ENCODE data around the gene ZNF581. TPM values are rescaled to one million over a fixed set of nuclear protein-coding genes. Genes with fewer than 3 reads are reported as not detected.

Gene ZNF581
- total RNA-seq, 1 experiment from 2014 or later: 37.5 TPM

DNA sequence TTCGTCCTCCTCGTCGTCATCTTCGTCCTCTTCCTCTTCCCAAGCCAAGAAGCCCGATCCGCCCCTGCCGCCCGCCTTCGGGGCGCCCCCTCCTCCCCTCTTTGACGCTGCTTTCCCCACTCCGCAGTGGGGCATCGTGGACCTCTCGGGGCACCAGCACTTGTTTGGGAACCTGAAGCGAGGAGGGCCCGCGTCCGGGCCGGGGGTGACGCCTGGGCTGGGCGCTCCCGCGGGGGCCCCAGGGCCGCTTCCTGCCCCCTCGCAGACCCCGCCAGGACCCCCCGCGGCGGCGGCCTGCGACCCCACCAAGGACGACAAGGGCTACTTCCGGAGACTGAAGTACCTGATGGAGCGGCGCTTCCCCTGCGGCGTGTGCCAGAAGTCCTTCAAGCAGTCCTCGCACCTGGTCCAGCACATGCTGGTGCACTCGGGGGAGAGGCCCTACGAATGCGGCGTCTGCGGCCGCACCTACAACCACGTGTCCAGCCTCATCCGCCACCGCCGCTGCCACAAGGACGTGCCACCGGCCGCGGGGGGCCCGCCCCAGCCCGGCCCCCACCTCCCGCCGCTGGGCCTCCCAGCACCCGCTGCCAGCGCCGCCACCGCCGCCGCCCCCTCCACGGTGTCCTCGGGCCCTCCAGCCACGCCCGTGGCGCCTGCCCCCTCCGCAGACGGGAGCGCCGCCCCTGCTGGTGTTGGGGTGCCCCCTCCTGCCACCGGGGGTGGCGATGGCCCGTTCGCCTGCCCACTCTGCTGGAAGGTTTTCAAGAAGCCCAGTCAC, 29.3 kb upstream of the ZNF581 start:
- Histone ChIP-seq H3K27me3 (ENCODE audit: low read length) (no peaks in the 10 kb centered on the region), H3K79me2 (ENCODE audit: low read length) (peaks cover 8% of the 10 kb centered on the region; the same call in 1 of the 2 replicates), H3K4me3 (ENCODE audit: low read length) (no peak overlapping the region), H3K36me3 (ENCODE audit: low read depth, low read length) (no peaks in the 10 kb centered on the region; the same call in 1 of the 2 replicates), H2AFZ (ENCODE audit: low read length) (no peak overlapping the region), H3K4me1 (ENCODE audit: insufficient read depth, low read length) (no peaks in the 10 kb centered on the region), H3K9ac (ENCODE audit: low read length) (no peak overlapping the region), H3K9me2 (replicated peaks; ENCODE audit: low read length) (no peaks in the 10 kb centered on the region), H3K9me3 (ENCODE audit: low read length) (no peaks in the 10 kb centered on the region), H3K4me2 (ENCODE audit: low read length) (no peak overlapping the region), H4K20me1 (ENCODE audit: low read length) (no peaks in the 10 kb centered on the region; the same call in 1 of the 2 replicates), H3F3A (ENCODE audit: low read length, unreplicated experiment) (no peaks in the 10 kb centered on the region), H3K27ac (ENCODE audit: low read length) (no peak overlapping the region)
- ChIA-PET POLR2A (ENCODE audit: unreplicated experiment) (no interaction called here), CTCF (no interaction called here)
- no TSS peak for BruUV-seq (replicated peaks)
- ATAC-seq (no peak), DNase-seq (no peak)
- intact Hi-C loops (cut with micrococcal nuclease): no loop called here
- TF ChIP-seq EZH2 (IDR thresholded peaks at IDR 0.05; ENCODE audit: low read length, unreplicated experiment): no peak
- TF ChIP-seq, protein P1, sequence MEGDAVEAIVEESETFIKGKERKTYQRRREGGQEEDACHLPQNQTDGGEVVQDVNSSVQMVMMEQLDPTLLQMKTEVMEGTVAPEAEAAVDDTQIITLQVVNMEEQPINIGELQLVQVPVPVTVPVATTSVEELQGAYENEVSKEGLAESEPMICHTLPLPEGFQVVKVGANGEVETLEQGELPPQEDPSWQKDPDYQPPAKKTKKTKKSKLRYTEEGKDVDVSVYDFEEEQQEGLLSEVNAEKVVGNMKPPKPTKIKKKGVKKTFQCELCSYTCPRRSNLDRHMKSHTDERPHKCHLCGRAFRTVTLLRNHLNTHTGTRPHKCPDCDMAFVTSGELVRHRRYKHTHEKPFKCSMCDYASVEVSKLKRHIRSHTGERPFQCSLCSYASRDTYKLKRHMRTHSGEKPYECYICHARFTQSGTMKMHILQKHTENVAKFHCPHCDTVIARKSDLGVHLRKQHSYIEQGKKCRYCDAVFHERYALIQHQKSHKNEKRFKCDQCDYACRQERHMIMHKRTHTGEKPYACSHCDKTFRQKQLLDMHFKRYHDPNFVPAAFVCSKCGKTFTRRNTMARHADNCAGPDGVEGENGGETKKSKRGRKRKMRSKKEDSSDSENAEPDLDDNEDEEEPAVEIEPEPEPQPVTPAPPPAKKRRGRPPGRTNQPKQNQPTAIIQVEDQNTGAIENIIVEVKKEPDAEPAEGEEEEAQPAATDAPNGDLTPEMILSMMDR (conservative IDR thresholded peaks at IDR 0.05; ENCODE audit: low read depth, low read length): no peak
- no peak for TF ChIP-seq EZH2phosphoT487 (IDR thresholded peaks at IDR 0.05; ENCODE audit: borderline replicate concordance, low read length)

GRCh38 chr19:55614711-55615542, 28.5 kb upstream of the ZNF581 start:
- H2AFZ ChIP-seq (ENCODE audit: low read length): no peak overlapping the region
- no peak for DNase-seq
- intact Hi-C loops (cut with micrococcal nuclease): no loop called here
- H4K20me1 ChIP-seq (ENCODE audit: low read length): no peaks in the 10 kb centered on the region; the same call in 1 of the 2 replicates
- no TSS peak for BruUV-seq (replicated peaks)
- no peak overlapping the region for H3K4me3 ChIP-seq (ENCODE audit: low read length)
- H3K79me2 ChIP-seq (ENCODE audit: low read length): peaks cover 8% of the 10 kb centered on the region; the same call in 1 of the 2 replicates
- no peak overlapping the region for H3K9ac ChIP-seq (ENCODE audit: low read length)
- H3K4me1 ChIP-seq (ENCODE audit: insufficient read depth, low read length): no peaks in the 10 kb centered on the region
- no peak for ATAC-seq
- H3K36me3 ChIP-seq (ENCODE audit: low read depth, low read length): no peaks in the 10 kb centered on the region; the same call in 1 of the 2 replicates
- no peak for TF ChIP-seq EZH2 (IDR thresholded peaks at IDR 0.05; ENCODE audit: low read length, unreplicated experiment)
- no peaks in the 10 kb centered on the region for H3F3A ChIP-seq (ENCODE audit: low read length, unreplicated experiment)
- H3K4me2 ChIP-seq (ENCODE audit: low read length): no peak overlapping the region
- CTCF ChIA-PET: no interaction called here
- no peaks in the 10 kb centered on the region for H3K9me3 ChIP-seq (ENCODE audit: low read length)
- no peaks in the 10 kb centered on the region for H3K9me2 ChIP-seq (replicated peaks; ENCODE audit: low read length)
- POLR2A ChIA-PET (ENCODE audit: unreplicated experiment): no interaction called here
- H3K27me3 ChIP-seq (ENCODE audit: low read length): no peaks in the 10 kb centered on the region
- H3K27ac ChIP-seq (ENCODE audit: low read length): no peak overlapping the region

DNA sequence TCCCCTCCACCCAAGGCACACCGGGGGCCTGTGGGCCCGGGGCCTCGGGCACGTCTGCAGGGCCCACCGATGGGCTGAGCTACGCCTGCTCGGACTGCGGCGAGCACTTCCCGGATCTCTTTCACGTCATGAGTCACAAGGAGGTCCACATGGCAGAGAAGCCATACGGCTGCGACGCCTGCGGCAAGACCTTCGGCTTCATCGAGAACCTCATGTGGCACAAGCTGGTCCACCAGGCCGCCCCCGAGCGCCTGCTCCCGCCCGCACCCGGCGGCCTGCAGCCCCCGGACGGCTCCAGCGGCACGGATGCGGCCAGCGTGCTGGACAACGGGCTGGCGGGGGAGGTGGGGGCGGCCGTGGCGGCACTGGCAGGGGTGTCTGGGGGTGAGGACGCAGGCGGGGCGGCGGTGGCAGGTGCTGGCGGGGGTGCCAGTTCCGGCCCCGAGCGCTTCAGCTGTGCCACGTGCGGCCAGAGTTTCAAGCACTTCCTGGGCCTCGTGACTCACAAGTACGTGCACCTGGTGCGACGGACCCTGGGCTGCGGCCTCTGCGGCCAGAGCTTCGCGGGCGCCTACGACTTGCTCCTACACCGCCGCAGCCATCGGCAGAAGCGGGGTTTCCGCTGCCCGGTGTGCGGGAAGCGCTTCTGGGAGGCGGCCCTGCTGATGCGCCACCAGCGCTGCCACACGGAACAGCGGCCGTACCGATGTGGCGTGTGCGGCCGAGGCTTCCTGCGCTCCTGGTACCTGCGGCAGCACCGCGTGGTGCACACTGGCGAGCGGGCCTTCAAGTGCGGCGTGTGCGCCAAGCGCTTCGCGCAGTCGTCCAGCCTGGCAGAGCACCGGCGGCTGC, 27.7 kb upstream of the ZNF581 start:
- intact Hi-C loops (cut with micrococcal nuclease): no loop called here
- TF ChIP-seq, protein P1 (conservative IDR thresholded peaks at IDR 0.05; ENCODE audit: low read depth, low read length): no peak
- ChIA-PET POLR2A (ENCODE audit: unreplicated experiment) (no interaction called here), CTCF (no interaction called here)
- no peak overlapping the region for H3K4me2 ChIP-seq (ENCODE audit: low read length)
- DNase-seq (no peak), ATAC-seq (no peak)
- H3K79me2 ChIP-seq (ENCODE audit: low read length): peaks cover 8% of the 10 kb centered on the region; the same call in 1 of the 2 replicates
- H3K9me2 ChIP-seq (replicated peaks; ENCODE audit: low read length): no peaks in the 10 kb centered on the region
- H3K27ac ChIP-seq (ENCODE audit: low read length): no peak overlapping the region
- no peak overlapping the region for H2AFZ ChIP-seq (ENCODE audit: low read length)
- H4K20me1 ChIP-seq (ENCODE audit: low read length): no peaks in the 10 kb centered on the region; the same call in 1 of the 2 replicates
- H3K36me3 ChIP-seq (ENCODE audit: low read depth, low read length): no peaks in the 10 kb centered on the region; the same call in 1 of the 2 replicates
- no peaks in the 10 kb centered on the region for H3K27me3 ChIP-seq (ENCODE audit: low read length)
- no peak overlapping the region for H3K9ac ChIP-seq (ENCODE audit: low read length)
- BruUV-seq (replicated peaks): no TSS peak
- no peaks in the 10 kb centered on the region for H3F3A ChIP-seq (ENCODE audit: low read length, unreplicated experiment)
- no peak overlapping the region for H3K4me3 ChIP-seq (ENCODE audit: low read length)
- H3K4me1 ChIP-seq (ENCODE audit: insufficient read depth, low read length): no peaks in the 10 kb centered on the region
- no peaks in the 10 kb centered on the region for H3K9me3 ChIP-seq (ENCODE audit: low read length)
